Lower leg skin (tissue), 4 donors: ENCODE measurements around the gene ZNF804B. TPM values are rescaled to one million over a fixed set of nuclear protein-coding genes. Genes with fewer than 3 reads are reported as not detected.

Source experiments
- DNase-seq, 2 donors: peaks; one replicate each; pipeline ENCODE4 v3.0.0-alpha.2; 2019; ENCODE audit warnings: low spot score in 2 of 2
- H3K4me3 ChIP-seq: fragments of 200-600 bp; sonication (generic); 2 replicates; pipeline ENCODE4 v1.5.1; 2017; ENCODE audit warnings: mild to moderate bottlenecking, low read depth; ENCODE audit not compliant: poor library complexity, severe bottlenecking
- CTCF ChIP-seq, 3 donors: fragments of 450-650 bp; IDR thresholded peaks; one replicate each; pipeline ENCODE4 v1.5.1; 2016; ENCODE audit warnings: antibody characterized with exemption in 3 of 3, mild to moderate bottlenecking in 3 of 3, moderate library complexity in 2 of 3
- POLR2A ChIP-seq, 2 donors: fragments of 450-650 bp; IDR thresholded peaks; one replicate each; pipeline ENCODE4 v1.6.1; 2016 to 2017; ENCODE audit warnings: antibody characterized with exemption in 2 of 2, mild to moderate bottlenecking in 1 of 2, moderate library complexity in 1 of 2
- WGBS, 2 donors: methylation state at CpG; one replicate each; pipeline ENCODE4 v1.1.5; 2018; 5-methylcytosine and 5-hydroxymethylcytosine counted together
- intact Hi-C: fragments of 100-400 bp; cut with DNase I; formaldehyde crosslinking; loops from one replicate; pipeline ENCODE4 v1.15.0; 2023; ENCODE audit warnings: low total_unique reads
- total RNA-seq, 4 donors: library from RNA; depleted of rRNA; stranded (reverse); fragments of >200 nt; gene quantifications; one replicate each; pipeline ENCODE4 v1.1.0, GENCODE V29; 2016

ZNF804B gene
- total RNA-seq, 4 donors from 2014 or later: not detected

DNA sequence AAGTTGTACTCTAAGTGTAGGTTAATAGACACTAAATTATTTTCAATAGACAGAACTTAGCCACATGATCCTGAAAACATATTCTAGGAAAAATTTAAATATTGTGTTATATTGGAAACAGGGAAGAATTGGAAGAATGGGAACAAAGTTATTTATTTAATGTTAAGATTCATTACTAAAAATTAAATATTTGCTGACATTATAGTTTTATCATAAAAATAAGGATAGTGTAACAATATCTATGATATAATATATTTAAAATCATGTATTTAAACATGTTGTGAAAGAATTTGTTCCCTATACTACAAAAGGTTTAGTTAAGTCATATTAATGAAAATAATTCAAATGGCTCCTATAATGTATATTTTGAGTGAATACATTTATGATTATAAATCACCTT lies 156.1 kb downstream of the ZNF804B start:
- no peak for TF ChIP-seq CTCF (IDR thresholded peaks at IDR 0.05)
- no peak for TF ChIP-seq POLR2A (IDR thresholded peaks at IDR 0.05)
- no peak overlapping the region for H3K4me3 ChIP-seq
- no peak for DNase-seq
- intact Hi-C loops: no loop called here

- DNase-seq: no peak
- intact Hi-C loops: no loop called here
- WGBS, 2 donors: 75 to 78% methylated on average over 4 of the region's 4 CpGs
- no peak overlapping the region for H3K4me3 ChIP-seq
- TF ChIP-seq POLR2A (IDR thresholded peaks at IDR 0.05) (no peak), CTCF (IDR thresholded peaks at IDR 0.05) (no peak)
Observed at GRCh38 chr7:88919478-88920131, 160.1 kb downstream of the ZNF804B start.

DNA sequence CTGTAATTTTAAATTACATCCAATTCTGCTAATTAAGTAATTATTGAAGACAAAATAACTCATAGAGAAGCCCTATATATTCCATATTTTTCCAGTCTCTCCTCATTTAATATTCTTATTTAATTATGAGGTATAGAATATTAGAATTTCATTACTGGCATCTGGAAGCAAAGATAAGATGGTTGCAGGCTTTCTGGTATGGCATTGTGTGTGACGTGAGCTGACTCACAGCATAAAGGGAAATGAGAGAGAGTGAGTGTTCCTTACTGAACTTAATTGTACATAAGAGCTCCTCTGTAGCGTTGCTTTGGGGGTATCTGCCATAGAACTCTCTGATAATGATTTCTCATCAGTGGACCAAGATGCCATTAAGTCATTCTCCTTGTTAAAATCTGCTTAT lies 163.4 kb downstream of the ZNF804B start:
- TF ChIP-seq POLR2A (IDR thresholded peaks at IDR 0.05) (no peak), CTCF (IDR thresholded peaks at IDR 0.05) (no peak)
- intact Hi-C loops: no loop called here
- DNase-seq: no peak
- no peak overlapping the region for H3K4me3 ChIP-seq
- WGBS, 2 donors: 74 to 79% methylated on average over 2 of the region's 2 CpGs

DNA sequence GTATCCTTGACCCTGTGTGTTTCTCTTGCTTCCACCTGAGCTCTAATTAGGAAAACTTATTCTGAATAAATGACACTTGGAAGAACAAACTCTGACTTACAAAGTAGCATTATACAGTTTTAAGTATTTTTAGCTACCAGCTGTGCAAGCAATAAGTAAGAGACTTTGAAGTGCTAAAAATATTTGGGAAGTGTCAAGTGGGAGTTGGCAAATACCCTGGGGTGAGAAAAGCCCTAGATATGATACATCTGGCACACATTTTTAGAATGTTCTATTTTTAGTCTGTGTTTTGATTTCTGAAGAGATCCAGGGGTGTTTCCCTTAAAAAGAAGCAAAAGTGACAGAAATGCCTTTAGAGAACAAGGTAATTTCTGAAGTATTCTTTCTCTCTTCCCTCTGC lies 168.8 kb downstream of the ZNF804B start:
- intact Hi-C loops: no loop called here
- no peak for TF ChIP-seq POLR2A (IDR thresholded peaks at IDR 0.05)
- no peak for TF ChIP-seq CTCF (IDR thresholded peaks at IDR 0.05)

GRCh38 chr7:88929719-88930118 lies 170.2 kb downstream of the ZNF804B start:
- intact Hi-C loops: no loop called here

More for the DNA sequence above, 168.8 kb downstream of the ZNF804B start:
- no peak for DNase-seq
- H3K4me3 ChIP-seq: no peak overlapping the region

More at GRCh38 chr7:88929719-88930118, 170.2 kb downstream of the ZNF804B start:
- H3K4me3 ChIP-seq: no peak overlapping the region
- WGBS, 2 donors: 83 to 87% methylated on average over 3 of the region's 3 CpGs
- no peak for DNase-seq
- no peak for TF ChIP-seq CTCF (IDR thresholded peaks at IDR 0.05)
- TF ChIP-seq POLR2A (IDR thresholded peaks at IDR 0.05): no peak
